ENCODE measurements around the gene ZNF775. TPM values are rescaled to one million over a fixed set of nuclear protein-coding genes. Genes with fewer than 3 reads are reported as not detected.

Gene ZNF775
- total RNA-seq, 1 experiment from 2014 or later, result 3.4 TPM

DNA sequence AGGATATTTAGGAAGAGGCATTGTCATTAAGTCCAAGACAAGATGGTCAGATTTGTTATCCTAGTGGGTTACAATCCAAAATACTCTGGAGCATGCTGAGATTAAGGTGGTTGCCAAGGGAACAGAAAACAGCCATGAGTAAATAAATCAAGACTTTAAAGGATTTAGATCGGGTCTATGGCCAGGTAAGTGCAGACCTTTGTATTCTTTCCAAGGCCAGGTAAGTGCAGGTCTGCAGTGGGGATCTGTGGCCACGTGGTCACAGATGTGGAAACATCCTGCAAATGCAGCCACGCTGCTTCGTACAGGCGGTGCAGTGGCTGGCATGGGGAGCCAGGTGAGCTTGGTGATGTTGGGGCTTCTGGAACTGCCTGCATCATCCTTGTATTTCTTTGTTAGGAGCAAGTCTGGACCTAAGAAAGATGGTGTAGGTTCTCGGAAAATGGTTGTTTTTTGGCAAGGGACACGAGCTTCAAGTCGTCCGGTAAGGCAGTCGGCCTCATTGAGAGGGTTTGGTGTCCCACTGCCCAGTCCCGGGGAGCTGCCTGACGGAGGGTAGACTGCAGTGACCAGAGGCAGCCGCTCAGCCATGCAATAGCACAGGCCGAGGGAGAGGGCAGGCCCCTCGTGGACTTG lies 21.8 kb downstream of the ZNF775 start:
- DNase-seq, result no peak
- H3K9me2 ChIP-seq (ENCODE audit: insufficient read depth), result no peaks in the 10 kb centered on the region
- no peak overlapping the region for H2AFZ ChIP-seq
- H3K27ac ChIP-seq, result peak overlapping the region; percentile 48
- no peaks in the 10 kb centered on the region for H4K20me1 ChIP-seq (ENCODE audit: insufficient read depth)
- ChIA-PET POLR2A (ENCODE audit: unreplicated experiment) (no interaction called here), CTCF (no interaction called here)
- H3K36me3 ChIP-seq (ENCODE audit: low read depth), result no peaks in the 10 kb centered on the region
- no peak overlapping the region for H3K4me3 ChIP-seq
- no peaks in the 10 kb centered on the region for H3K27me3 ChIP-seq (ENCODE audit: insufficient read depth, low read depth)
- H3F3A ChIP-seq (ENCODE audit: insufficient read depth, low read depth), result peaks cover 27% of the 10 kb centered on the region
- BruUV-seq (replicated peaks), result no TSS peak
- peaks cover 50% of the 10 kb centered on the region for H3K4me1 ChIP-seq (replicated peaks; ENCODE audit: insufficient read depth)
- TF ChIP-seq EZH2 (IDR thresholded peaks at IDR 0.05; ENCODE audit: low read depth), result no peak
- H3K4me2 ChIP-seq, result peak overlapping the region; percentile 58
- H3K9me3 ChIP-seq (ENCODE audit: insufficient read depth, low read depth), result no peaks in the 10 kb centered on the region
- H3K79me2 ChIP-seq (ENCODE audit: low read depth), result no peaks in the 10 kb centered on the region
- intact Hi-C loops (cut with micrococcal nuclease; ENCODE audit: unreplicated experiment), result loop anchor here (1.0 to 5.0 kb wide), 2 partner anchors 22 to 79 kb away; partner anchors contain the start of genes ACTR3C, LRRC61 and ZNF775

DNA sequence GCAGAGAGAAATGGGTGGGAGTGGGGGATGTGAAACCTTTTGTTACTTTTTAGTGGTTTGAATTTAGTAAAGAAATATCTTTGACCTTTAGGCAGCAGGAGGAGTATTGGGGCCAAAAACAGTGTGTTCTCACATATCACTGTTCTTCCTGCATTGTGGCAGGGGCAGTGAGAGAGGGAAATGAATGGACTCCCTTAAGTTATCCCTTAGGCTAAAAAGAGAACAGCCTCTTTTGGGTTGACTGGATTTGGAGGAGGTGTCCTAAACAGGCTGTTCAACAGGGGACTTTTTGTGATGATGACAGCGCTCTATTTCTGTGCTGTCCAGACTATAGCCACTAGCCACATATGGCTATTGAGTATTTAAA lies 22.3 kb downstream of the ZNF775 start:
- ChIA-PET POLR2A (ENCODE audit: unreplicated experiment) (no interaction called here), CTCF (no interaction called here)
- Histone ChIP-seq H3K36me3 (ENCODE audit: low read depth) (no peaks in the 10 kb centered on the region), H3K27ac (no peak overlapping the region), H3K4me2 (peak overlapping the region; percentile 9), H2AFZ (no peak overlapping the region), H3K4me1 (replicated peaks; ENCODE audit: insufficient read depth) (peaks cover 50% of the 10 kb centered on the region), H3K79me2 (ENCODE audit: low read depth) (no peaks in the 10 kb centered on the region), H3F3A (ENCODE audit: insufficient read depth, low read depth) (peaks cover 32% of the 10 kb centered on the region), H4K20me1 (ENCODE audit: insufficient read depth) (no peaks in the 10 kb centered on the region), H3K27me3 (ENCODE audit: insufficient read depth, low read depth) (no peaks in the 10 kb centered on the region), H3K4me3 (no peak overlapping the region), H3K9me2 (ENCODE audit: insufficient read depth) (no peaks in the 10 kb centered on the region), H3K9me3 (ENCODE audit: insufficient read depth, low read depth) (no peaks in the 10 kb centered on the region)
- no peak for DNase-seq
- TF ChIP-seq EZH2 (IDR thresholded peaks at IDR 0.05; ENCODE audit: low read depth), result no peak
- TF ChIP-seq, protein P1, sequence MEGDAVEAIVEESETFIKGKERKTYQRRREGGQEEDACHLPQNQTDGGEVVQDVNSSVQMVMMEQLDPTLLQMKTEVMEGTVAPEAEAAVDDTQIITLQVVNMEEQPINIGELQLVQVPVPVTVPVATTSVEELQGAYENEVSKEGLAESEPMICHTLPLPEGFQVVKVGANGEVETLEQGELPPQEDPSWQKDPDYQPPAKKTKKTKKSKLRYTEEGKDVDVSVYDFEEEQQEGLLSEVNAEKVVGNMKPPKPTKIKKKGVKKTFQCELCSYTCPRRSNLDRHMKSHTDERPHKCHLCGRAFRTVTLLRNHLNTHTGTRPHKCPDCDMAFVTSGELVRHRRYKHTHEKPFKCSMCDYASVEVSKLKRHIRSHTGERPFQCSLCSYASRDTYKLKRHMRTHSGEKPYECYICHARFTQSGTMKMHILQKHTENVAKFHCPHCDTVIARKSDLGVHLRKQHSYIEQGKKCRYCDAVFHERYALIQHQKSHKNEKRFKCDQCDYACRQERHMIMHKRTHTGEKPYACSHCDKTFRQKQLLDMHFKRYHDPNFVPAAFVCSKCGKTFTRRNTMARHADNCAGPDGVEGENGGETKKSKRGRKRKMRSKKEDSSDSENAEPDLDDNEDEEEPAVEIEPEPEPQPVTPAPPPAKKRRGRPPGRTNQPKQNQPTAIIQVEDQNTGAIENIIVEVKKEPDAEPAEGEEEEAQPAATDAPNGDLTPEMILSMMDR (conservative IDR thresholded peaks at IDR 0.05), result no peak
- intact Hi-C loops (cut with micrococcal nuclease; ENCODE audit: unreplicated experiment), result loop anchor here (5.0 kb wide), 1 partner anchor 79 kb away; the partner anchor contains the start of genes ACTR3C and LRRC61
- BruUV-seq (replicated peaks), result no TSS peak

DNA sequence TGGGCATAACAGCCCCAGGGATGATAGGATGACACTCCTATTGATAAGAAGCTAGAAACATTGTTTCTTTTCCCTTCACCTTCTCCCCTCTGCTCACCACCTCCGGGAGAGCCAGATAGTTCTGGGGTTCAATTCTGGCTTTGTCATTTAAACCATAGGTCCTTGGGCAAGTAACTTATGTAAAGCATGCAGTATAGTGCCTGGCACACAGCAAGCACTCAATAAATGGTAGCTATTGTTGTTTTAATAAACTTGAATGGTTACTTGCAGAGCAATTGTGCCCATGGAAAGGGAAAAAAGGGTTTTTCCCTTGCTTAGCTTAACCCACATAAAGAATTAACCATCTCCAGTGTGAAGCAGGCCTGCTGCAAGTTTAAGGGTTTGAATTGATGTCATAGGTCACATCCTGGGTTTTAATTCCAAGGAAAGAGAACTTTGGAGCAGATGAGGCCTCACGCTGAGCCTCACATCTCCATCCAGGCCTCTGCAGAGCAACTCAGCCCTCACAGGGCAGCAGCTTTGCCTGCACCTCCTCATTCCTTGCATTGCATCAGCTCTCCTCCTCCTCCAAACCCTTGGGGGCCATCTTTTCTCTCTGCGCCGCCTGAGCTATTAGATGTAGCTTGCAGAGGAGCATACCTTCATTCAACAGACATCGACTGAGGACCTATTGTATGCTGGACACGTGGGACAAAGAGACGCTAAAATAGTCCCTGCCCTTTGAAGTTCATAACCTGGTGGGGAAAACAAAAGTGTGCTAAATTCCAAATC lies 22.9 kb downstream of the ZNF775 start:
- no peaks in the 10 kb centered on the region for H3K9me3 ChIP-seq (ENCODE audit: insufficient read depth, low read depth)
- H3K4me3 ChIP-seq, result no peak overlapping the region
- TF ChIP-seq, protein P1 (conservative IDR thresholded peaks at IDR 0.05), result no peak
- no peak for TF ChIP-seq EZH2 (IDR thresholded peaks at IDR 0.05; ENCODE audit: low read depth)
- DNase-seq, result no peak
- H3K27ac ChIP-seq, result no peak overlapping the region
- no peaks in the 10 kb centered on the region for H3K36me3 ChIP-seq (ENCODE audit: low read depth)
- no peak overlapping the region for H2AFZ ChIP-seq
- no peaks in the 10 kb centered on the region for H3K9me2 ChIP-seq (ENCODE audit: insufficient read depth)
- H3K79me2 ChIP-seq (ENCODE audit: low read depth), result no peaks in the 10 kb centered on the region
- POLR2A ChIA-PET (ENCODE audit: unreplicated experiment), result no interaction called here
- intact Hi-C loops (cut with micrococcal nuclease; ENCODE audit: unreplicated experiment), result loop anchor here (5.0 kb wide), 1 partner anchor 80 kb away; the partner anchor contains the start of genes ACTR3C and LRRC61
- no TSS peak for BruUV-seq (replicated peaks)
- H3K27me3 ChIP-seq (ENCODE audit: insufficient read depth, low read depth), result no peaks in the 10 kb centered on the region
- peaks cover 35% of the 10 kb centered on the region for H3F3A ChIP-seq (ENCODE audit: insufficient read depth, low read depth)
- H4K20me1 ChIP-seq (ENCODE audit: insufficient read depth), result no peaks in the 10 kb centered on the region
- peak overlapping the region; percentile 9; the same call in 1 of the 2 replicates for H3K4me2 ChIP-seq
- CTCF ChIA-PET, result interaction anchor here (0.6 kb wide), 1 partner anchor 10 kb away, joined by 5 read pairs; no protein-coding TSS in a partner anchor
- H3K4me1 ChIP-seq (replicated peaks; ENCODE audit: insufficient read depth), result peaks cover 50% of the 10 kb centered on the region
